Measurements from ENCODE around the gene CNOT3. TPM values are rescaled to one million over a fixed set of nuclear protein-coding genes. Genes with fewer than 3 reads are reported as not detected.

Gene CNOT3
- total and polyA plus RNA-seq, 9 of the 15 experiments (the other 6 are each of a cell fraction or from before 2014, with no cell fraction given): 0.27 to 60.4 (median 9.9) TPM

DNA sequence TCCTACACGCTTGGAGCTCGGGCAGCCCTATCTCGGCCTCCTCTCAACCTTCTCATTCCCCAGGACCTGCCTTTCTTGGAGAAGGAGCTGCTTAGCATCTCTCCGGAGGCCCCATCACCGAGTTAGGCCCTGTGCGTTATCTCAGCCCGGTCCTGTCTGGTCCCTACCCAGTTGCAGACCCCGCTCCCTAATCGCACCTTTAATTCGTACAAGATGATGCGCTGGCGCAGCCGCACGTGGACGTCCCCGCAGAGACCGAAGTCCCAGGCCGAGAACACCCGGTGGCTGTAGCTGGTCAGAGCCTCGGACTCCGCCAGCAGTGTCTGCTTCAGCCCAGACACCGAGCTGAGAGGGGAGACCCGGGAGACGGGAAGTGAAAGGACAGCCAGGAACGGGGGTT, 27.7 kb downstream of the CNOT3 start:
- H3K9me3 ChIP-seq (replicated peaks; ENCODE audit: control insufficient read depth, insufficient read depth, low read depth, low read length): no peaks in the 10 kb centered on the region
- H4K20me1 ChIP-seq (replicated peaks; ENCODE audit: control insufficient read depth, insufficient read depth, low read length): 0 out of 2 replicates have a peak, but pooled peaks cover 10% of the 10 kb centered on the region
- FAIRE-seq (no peak), ATAC-seq (no peak), DNase-seq (ENCODE audit: extremely low read depth in 1 of 4, low spot score in 3 of 4) (no peak)
- TF ChIP-seq RNF219 (CRISPR knock-in tag; IDR thresholded peaks at IDR 0.05) (no peak), POLR2G (IDR thresholded peaks at IDR 0.05; ENCODE audit: low read depth, low read length) (peak; percentile 27; the same call in 1 of the 2 replicates), SMARCC2 (IDR thresholded peaks at IDR 0.05; ENCODE audit: low read depth) (no peak), SIN3A (IDR thresholded peaks at IDR 0.05; ENCODE audit: borderline replicate concordance in 2 of 2, control insufficient read depth in 1 of 2, low read depth in 2 of 2, low read length in 2 of 2) (0 out of 4 replicates have a peak, but pooled peaks of 1 of the 2 experiments have one; percentile 22)
- H3K4me1 ChIP-seq (replicated peaks in 1 of 2; ENCODE audit: control insufficient read depth in 2 of 2, insufficient read depth in 2 of 2, low read length in 2 of 2): peaks cover 14 to 58% of the 10 kb centered on the region in 2 experiments
- no peak overlapping the region for H3K9ac ChIP-seq (ENCODE audit: insufficient read depth in 1 of 2, low read depth in 2 of 2, low read length in 2 of 2)
- in situ Hi-C loops (cut with MboI): no loop called here
- POLR2A ChIA-PET: interaction anchor here (0.7 to 1.1 kb wide), 4 partner anchors 11 to 36 kb away, joined by 3 to 5 read pairs (median 4); partner anchors contain the start of gene MBOAT7
- H2AFZ ChIP-seq (ENCODE audit: low read depth, low read length): no peak overlapping the region
- no peaks in the 10 kb centered on the region for H3K36me3 ChIP-seq (ENCODE audit: control insufficient read depth, insufficient read depth, low read length)
- no peak overlapping the region for H3K27ac ChIP-seq (ENCODE audit: extremely low read depth, low read depth, low read length)
- BruUV-seq (replicated peaks): no TSS peak
- H3K79me2 ChIP-seq (ENCODE audit: control insufficient read depth, insufficient read depth, low read length): peaks cover 7% of the 10 kb centered on the region; the same call in 2 of the 3 replicates
- intact Hi-C loops (cut with micrococcal nuclease): no loop called here
- H3K4me3 ChIP-seq: no peak overlapping the region
- H3K9me1 ChIP-seq (ENCODE audit: control insufficient read depth, insufficient read depth, low read length): no peaks in the 10 kb centered on the region
- CTCF ChIA-PET (ENCODE audit: low intra/inter-chr PET ratio): interaction anchor here (1.6 kb wide), 1 partner anchor 66 kb away, joined by 7 read pairs; no protein-coding TSS in a partner anchor
- WGBS (ENCODE audit: insufficient coverage, low coverage, missing lambda C conversion rate): 70% methylated on average over 25 of the region's 25 CpGs
- H3K4me2 ChIP-seq (ENCODE audit: insufficient read depth, low read length): no peak overlapping the region
- no peaks in the 10 kb centered on the region for H3K27me3 ChIP-seq (ENCODE audit: control insufficient read depth in 2 of 2, insufficient read depth in 2 of 2, low read length in 2 of 2)

All from K562 (cell line).